Mesothelial cell of epicardium (in vitro differentiated cells): ENCODE data around the gene VEGFB. TPM values are rescaled to one million over a fixed set of nuclear protein-coding genes. Genes with fewer than 3 reads are reported as not detected.

ENCODE experiments used
- DNase-seq, 2 experiments: peaks; one replicate each; pipeline ENCODE4 v3.0.0; 2021; ENCODE audit warnings: low spot score in 2 of 2; ENCODE audit not compliant: unreplicated experiment in 2 of 2
- H3K27ac Mint-ChIP-seq: 2 replicates; pipeline ENCODE4 v1.8.0; 2021; ENCODE audit warnings: mixed read lengths
- H3K27me3 Mint-ChIP-seq: 2 replicates; pipeline ENCODE4 v1.8.0; 2021; ENCODE audit warnings: low read depth, mixed read lengths
- H3K36me3 Mint-ChIP-seq: 2 replicates; pipeline ENCODE4 v1.8.0; 2021; ENCODE audit warnings: mixed read lengths
- H3K4me1 Mint-ChIP-seq: 2 replicates; pipeline ENCODE4 v1.8.0; 2021; ENCODE audit warnings: mixed read lengths
- H3K4me3 Mint-ChIP-seq: 2 replicates; pipeline ENCODE4 v1.8.0; 2021; ENCODE audit warnings: mild to moderate bottlenecking, moderate library complexity, mixed read lengths
- H3K9me3 Mint-ChIP-seq: 2 replicates; pipeline ENCODE4 v1.8.0; 2021; ENCODE audit warnings: mixed read lengths
- total RNA-seq: library from RNA; stranded (reverse); gene quantifications from 3 replicates; pipeline ENCODE4 v1.2.1, GENCODE V29; 2021
- TF ChIP-seq, protein P1 (sequence below): fragments of 200-600 bp; sonication (generic); IDR thresholded peaks from one replicate; pipeline ENCODE4 v1.5.0; 2021; ENCODE audit warnings: antibody characterized with exemption; ENCODE audit not compliant: unreplicated experiment

VEGFB gene
- total RNA-seq, 1 donor from 2014 or later: 83.2 TPM

DNA sequence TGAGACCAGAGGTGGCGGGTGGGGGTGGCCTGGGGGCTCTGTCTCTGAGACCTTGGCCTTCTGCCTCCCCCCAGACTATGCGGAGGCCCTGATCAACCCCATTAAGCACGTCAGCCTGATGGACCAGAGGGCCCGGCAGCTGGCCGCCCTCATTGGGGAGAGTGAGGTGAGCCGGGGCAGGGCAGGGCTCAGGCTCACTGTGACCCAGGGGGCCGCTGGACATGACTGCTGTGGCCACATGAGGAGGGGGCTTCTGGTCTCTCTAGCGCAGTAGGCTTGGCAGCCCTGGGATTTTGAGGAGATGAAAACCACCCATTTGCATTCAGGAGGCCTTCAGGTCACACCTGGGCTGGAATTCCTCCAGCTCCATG, 29.5 kb downstream of the VEGFB start:
- H3K27ac Mint-ChIP-seq: no peak overlapping the region
- no peaks in the 10 kb centered on the region for H3K9me3 Mint-ChIP-seq
- H3K4me3 Mint-ChIP-seq: no peak overlapping the region

DNA sequence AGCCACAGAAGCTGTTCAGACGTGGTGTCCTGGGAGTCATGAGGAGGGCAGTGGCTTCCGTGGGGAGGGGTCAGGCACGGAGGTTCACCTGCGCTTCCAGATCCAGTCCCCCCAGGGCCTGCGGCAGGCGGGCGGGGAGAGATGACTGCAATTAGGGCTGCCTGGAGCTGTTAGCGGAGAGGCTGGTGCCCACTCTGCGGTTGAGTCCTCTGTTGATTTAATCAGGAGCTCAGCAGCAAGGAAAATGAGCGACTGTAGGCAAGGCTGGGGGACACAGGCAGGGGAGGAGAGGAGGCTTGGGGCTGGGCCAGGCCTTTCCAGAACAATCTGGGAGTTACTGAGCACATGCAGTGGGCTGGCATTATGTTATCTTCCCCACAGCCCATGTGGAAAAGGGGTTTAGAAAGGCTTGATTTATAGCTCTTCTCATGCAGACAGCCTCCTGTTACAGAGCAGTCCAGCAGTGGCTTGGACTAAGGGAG, 30.0 kb downstream of the VEGFB start:
- Mint-ChIP-seq H3K27me3 (no peaks in the 10 kb centered on the region), H3K36me3 (peaks cover 22% of the 10 kb centered on the region), H3K9me3 (no peaks in the 10 kb centered on the region), H3K4me1 (peaks cover 21% of the 10 kb centered on the region), H3K4me3 (no peak overlapping the region), H3K27ac (no peak overlapping the region)
- TF ChIP-seq, protein P1, sequence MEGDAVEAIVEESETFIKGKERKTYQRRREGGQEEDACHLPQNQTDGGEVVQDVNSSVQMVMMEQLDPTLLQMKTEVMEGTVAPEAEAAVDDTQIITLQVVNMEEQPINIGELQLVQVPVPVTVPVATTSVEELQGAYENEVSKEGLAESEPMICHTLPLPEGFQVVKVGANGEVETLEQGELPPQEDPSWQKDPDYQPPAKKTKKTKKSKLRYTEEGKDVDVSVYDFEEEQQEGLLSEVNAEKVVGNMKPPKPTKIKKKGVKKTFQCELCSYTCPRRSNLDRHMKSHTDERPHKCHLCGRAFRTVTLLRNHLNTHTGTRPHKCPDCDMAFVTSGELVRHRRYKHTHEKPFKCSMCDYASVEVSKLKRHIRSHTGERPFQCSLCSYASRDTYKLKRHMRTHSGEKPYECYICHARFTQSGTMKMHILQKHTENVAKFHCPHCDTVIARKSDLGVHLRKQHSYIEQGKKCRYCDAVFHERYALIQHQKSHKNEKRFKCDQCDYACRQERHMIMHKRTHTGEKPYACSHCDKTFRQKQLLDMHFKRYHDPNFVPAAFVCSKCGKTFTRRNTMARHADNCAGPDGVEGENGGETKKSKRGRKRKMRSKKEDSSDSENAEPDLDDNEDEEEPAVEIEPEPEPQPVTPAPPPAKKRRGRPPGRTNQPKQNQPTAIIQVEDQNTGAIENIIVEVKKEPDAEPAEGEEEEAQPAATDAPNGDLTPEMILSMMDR: no peak
- no peak for DNase-seq

More for the DNA sequence above, 29.5 kb downstream of the VEGFB start:
- no peak for DNase-seq
- H3K36me3 Mint-ChIP-seq: peaks cover 26% of the 10 kb centered on the region
- peaks cover 19% of the 10 kb centered on the region for H3K4me1 Mint-ChIP-seq
- no peaks in the 10 kb centered on the region for H3K27me3 Mint-ChIP-seq
- TF ChIP-seq, protein P1: no peak

DNA sequence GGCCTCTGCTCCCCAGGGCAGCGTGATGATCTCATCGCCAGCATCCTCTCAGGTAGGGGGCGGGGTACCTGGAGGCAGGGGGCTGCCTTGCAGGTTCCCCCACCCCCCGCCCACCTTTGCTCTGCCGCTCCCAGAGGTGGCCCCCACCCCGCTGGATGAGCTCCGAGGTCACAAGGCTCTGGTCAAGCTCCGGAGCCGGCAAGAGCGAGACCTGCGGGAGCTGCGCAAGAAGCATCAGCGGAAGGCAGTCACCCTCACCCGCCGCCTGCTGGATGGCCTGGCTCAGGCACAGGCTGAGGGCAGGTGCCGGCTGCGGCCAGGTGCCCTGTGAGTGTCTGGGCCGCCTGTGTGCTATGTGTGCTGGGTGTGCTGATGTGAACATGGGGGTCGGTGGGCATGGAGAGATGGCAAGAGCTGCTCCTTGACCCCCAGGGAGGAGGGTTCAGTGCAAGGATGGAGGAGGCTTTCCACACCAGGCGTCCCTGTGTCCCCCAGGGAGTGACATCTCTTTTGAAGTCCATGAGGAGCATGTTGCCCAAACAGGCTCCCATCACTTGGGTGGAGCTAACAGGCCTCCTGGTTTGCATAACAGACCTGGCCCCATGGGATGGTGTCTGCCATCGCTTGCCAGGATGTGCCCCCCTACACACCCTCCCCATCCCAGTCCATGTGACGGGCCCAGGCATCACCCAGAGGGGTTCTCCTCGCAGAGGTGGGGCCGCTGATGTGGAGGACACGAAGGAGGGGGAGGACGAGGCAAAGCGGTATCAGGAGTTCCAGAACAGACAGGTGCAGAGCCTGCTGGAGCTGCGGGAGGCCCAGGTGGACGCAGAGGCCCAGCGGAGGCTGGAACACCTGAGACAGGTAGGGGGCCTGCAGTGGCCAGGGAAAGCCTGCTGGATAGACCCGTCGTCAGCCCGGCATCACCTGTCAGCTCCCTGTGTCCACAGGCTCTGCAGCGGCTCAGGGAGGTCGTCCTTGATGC, 31.1 kb downstream of the VEGFB start:
- H3K27me3 Mint-ChIP-seq: no peaks in the 10 kb centered on the region
- peaks cover 12% of the 10 kb centered on the region for H3K36me3 Mint-ChIP-seq
- H3K4me3 Mint-ChIP-seq: no peak overlapping the region
- TF ChIP-seq, protein P1: no peak
- no peak overlapping the region for H3K27ac Mint-ChIP-seq
- DNase-seq: no peak
- no peaks in the 10 kb centered on the region for H3K9me3 Mint-ChIP-seq
- H3K4me1 Mint-ChIP-seq: peaks cover 21% of the 10 kb centered on the region

DNA sequence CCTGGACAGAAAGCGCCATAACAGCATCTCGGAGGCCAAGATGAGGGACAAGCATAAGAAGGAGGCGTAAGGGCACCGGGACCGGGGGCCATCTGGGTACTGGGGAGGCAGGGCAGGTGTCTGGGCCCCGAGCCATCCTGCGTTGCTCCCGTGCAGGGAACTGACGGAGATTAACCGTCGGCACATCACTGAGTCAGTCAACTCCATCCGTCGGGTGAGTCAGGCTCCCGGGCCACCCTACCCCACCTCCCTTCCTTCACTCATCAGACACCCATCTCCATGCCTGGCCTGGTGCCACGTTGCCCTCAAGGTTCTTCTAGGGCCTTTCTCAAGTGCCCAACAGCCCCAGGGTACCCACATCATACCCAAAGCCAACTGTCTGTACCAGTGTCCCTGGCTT, 32.0 kb downstream of the VEGFB start:
- H3K4me1 Mint-ChIP-seq: peaks cover 21% of the 10 kb centered on the region
- DNase-seq: no peak
- H3K9me3 Mint-ChIP-seq: no peaks in the 10 kb centered on the region
- H3K4me3 Mint-ChIP-seq: no peak overlapping the region
- TF ChIP-seq, protein P1: no peak
- no peak overlapping the region for H3K27ac Mint-ChIP-seq
- peaks cover 12% of the 10 kb centered on the region for H3K36me3 Mint-ChIP-seq
- no peaks in the 10 kb centered on the region for H3K27me3 Mint-ChIP-seq

DNA sequence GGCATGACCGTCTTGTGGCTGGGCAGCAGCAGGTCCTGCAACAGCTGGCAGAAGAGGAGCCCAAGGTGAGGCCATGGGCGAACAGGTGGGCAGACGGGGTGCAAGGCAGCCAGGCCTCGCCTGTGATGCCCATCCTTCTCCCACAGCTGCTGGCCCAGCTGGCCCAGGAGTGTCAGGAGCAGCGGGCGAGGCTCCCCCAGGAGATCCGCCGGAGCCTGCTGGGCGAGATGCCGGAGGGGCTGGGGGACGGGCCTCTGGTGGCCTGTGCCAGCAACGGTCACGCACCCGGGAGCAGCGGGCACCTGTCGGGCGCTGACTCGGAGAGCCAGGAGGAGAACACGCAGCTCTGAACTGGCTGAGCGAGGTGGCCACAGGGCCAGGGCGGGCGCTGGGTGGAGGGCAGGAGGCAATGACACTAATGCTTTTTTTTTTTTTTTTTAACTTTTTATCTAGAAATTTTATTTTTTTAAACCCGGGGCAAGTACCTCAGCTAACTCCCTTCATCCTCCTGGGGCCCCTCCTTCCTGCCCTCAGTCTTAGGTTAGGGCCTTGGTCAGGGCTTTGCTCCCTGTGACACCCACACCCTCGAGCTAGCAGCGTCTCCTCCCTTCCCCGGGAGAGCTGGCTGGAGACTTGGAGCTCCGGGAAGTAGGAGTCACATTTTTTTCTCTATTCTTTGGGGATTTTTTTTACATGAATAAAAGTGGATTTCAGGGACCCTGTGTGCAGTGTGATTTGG, 33.0 kb downstream of the VEGFB start:
- H3K4me3 Mint-ChIP-seq: peak overlapping the region; percentile 10
- peaks cover 25% of the 10 kb centered on the region for H3K4me1 Mint-ChIP-seq
- peaks cover 12% of the 10 kb centered on the region for H3K36me3 Mint-ChIP-seq
- no peak for DNase-seq
- H3K9me3 Mint-ChIP-seq: no peaks in the 10 kb centered on the region
- H3K27me3 Mint-ChIP-seq: no peaks in the 10 kb centered on the region
- TF ChIP-seq, protein P1: no peak
- H3K27ac Mint-ChIP-seq: no peak overlapping the region
